Measurements from ENCODE around the gene MAT2A.
A peak's percentile ranks its signal among the peaks of the same experiment; 100 is the strongest.
"Not testable (repeated sequence)": the region's sequence is repeated elsewhere in the genome, so short reads cannot be mapped to it uniquely, and the experiment has no call there.

The MAT2A gene

DNA sequence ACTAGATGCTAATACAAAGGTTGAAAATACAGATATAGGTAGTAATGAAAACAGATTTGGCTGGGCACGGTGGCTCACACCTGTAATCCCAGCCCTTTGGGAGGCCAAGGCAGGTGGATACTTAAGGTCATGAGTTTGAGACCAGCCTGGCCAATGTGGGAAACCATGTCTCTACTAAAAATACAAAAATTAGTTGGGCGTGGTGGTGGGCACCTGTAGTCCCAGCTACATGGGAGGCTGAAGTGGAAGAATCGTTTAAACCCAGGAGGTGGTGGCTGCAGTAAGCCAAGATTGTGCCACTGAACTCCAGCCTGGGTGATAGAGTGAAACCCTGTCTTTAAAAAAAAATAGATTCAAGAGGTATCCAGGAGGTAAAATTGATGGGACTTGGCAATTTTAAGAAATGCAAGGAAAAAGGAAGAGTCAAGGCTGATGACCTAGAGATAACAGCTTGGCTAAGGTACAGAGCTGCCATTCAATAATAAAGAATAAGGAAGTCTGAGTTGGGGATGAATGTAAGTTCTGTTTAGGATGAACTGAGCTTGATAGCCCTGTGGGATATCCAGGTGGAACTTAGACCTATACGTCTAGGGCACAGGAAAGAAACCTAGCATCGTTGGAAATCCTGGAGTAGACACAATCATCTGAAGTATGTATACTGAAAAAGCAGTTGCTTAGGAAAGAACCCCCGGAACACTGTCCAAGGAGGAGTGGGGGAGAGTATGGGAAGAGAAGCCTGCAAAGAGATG is 9.1 kb downstream of the MAT2A start:
- no peak for DNase-seq

DNA sequence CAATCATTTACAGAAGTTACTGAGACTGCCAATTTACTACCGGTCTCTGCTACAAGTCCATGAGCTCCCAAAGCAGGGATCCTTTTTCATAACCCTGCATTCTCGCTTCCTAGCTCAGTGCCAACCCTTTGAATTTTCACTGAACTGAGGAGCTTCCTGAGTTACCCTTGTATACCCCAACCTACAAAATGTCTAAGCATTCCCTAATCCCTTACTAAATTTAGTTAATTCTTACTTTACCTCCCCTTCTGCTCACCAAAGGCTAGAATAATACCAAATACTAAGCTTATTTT is 9.6 kb downstream of the MAT2A start:
- no peak for DNase-seq

DNA sequence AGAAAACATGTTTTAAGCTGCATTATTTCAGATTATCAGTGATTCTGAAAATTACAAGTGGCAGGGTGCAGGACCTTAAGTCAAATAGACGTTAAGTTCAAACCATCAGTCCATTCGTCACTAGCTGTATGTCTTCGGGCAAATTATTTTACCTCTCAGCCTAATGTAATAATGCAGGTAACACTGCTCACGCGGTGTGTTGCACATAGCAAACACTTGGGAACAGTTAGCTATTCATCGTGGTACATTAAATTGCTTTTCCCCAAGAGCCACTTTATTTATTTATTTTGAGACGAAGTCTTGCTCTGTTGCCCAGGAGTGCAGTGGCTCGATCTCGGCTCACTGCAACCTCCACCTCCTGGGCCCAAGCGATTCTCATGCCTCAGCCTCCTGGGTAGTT is 10.1 kb downstream of the MAT2A start:
- DNase-seq = no peak

DNA sequence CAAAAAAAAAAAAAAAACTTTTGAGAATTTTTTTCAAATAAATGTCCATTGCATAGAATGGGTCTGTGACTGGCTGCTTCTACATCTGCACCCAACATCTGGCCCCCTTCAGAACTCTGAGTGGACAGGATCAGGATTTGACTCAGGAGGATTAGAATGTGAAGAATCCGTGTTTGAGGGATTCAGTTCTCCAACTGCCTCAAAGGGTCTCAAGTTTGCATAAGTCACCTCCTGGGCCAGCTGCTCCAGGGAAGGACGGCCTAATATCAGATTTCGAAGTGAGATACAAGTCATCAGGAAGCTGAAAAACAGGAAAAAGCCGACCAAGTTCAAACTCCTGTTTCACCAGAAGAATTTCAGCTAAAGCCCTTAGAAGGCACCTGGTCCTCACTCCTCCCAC is 10.9 kb downstream of the MAT2A start:
- peak; percentile 95 for DNase-seq

DNA sequence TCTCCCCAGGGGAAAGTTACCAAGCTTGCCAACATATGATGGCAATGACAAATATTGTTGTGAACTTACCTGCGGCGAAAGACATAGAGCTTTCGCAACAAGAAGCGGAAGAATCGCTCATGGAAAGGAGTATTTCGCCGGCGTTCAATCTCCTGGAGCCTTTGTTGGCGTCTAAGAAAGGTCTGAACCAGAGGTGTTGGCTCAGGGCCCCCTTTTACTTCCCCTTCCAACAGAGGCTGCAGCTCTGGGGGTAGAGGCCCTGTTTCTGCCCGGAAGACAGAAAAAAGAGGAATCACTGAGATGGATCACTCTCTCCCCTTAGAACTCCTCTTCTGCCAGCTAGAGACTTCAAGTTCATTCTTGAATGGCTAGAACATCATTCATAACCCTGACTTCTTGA is 11.5 kb downstream of the MAT2A start:
- DNase-seq = no peak

DNA sequence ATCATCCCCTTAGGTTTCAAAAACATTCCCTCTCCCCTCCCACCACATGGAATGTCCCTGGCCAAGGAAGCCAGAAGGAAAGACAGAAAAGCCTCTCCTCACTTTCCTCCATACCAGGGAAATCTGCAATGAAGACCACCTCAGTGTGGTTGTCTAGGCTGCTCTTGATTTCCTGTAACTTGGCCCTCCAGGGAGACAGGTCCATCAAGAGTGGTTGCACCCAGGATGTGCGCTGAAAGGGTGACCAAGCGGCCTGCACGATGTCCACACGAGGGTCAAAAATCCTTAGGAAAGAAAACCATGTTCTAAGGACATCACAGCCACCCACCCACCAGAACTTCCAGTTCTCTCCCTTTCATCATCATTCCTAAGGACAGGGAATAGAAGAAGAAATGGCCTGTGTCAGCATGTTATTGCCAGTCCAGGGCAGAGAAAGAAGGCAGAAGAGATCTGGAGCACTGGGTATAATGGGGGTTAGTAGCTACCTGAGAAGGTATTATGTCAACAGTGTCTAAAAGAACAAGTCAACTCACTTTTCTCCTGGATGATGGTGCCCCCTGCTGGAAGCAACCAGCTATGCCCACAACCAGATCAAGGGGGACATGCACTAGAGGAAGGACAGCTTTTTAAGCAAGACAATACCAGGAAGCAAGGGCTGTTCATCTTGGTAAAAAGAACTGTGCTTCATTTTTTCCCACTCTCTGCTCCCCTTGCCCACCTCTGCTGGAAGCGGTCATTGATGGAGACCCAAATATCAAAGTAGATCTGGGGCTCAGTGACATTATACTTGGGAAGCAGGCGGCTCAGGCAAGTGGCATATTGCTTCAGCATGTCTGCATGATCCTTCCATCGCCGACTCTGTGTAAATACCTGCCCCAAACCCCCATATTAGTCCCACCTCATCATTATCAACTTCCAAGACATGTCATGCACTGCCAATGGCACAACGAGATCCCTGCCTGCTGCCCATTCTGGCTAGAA is 13.0 kb downstream of the MAT2A start:
- peak; percentile 63 for DNase-seq

DNA sequence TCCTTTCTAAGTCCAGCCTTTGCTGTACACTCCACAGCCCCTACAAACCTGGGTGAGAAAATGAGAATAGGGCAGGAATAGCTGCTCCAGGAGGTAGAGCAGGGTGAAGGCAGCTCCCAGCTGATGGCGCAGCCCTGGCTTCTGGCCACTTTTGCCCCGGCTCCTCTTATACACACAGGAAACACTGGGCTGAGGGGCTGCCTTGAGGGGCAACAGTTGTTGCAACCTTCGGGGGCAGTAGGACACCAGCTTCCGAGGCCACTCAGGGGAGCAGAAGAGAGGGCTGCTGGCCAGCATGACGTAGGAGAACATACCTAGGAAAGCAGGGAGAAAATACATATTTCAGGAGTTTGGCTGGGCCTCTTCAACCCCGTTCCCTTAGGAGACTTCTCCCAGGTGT is 14.2 kb downstream of the MAT2A start:
- no peak for DNase-seq

DNA sequence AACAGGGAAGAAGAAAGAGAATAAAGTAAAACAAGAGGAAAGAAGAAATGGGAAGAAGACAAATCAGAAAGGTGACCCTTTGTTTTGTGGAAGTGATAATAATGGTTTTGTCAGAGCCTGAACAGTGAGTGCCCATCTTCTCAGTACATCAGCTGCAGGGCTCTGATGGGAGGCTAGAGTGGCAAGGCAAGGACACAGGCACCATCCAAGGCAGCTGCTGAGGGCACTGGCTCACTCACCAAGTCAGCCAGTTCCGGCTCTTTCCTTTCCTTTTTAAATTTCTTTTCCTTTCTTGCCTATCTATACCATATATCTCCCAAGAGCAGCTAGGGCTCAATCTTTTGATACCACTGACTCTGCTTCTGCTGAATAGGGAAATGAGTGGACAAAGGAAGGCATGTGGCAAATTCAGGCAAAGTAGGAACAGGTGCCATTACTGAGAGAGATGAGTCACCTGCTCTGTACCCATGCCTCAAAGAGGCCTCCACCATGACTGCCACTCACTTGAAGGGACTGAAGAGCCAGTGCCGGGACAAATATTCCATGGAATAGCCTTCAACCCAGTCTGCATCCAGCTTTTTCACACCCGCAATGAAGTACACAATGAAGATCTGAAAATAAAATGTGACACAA is 16.1 kb downstream of the MAT2A start:
- DNase-seq = no peak

DNA sequence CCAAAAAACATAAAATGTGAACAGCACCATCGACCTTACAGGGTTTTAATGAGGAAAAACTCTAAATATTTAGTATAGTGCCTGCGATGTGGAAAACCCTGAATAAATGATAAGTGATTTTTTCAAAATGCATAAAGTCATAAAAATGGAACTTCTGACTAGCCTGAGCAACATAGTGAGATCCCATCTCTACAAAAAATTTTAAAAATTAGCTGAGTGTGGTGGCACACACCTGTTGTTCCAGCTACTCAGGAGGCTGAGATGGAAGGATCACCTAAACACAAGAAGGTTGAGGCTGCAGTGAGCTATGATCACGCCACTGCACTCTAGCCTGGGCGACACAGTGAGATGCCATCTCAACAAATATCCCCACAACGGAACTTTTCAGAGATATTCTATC is 18.2 kb downstream of the MAT2A start:
- no peak for DNase-seq

DNA sequence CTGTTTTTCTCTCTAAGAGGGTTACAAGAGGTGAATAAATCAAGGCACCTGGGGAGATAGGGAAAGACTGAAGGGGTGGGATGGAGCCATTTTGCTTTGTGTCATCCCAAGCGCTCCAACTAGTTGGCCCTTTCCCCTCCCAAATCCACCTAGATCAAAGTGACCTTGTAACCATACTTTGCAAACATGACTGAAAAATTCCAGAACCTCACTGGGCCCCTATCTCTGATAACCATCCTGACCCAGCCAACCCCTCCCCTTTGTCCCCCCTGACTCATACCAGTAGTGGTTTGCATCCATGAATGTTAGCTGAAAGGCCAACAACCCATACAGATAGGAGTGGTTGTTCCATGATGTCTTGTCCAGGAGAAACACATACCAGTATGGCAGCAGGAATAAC is 19.2 kb downstream of the MAT2A start:
- no peak for DNase-seq

DNA sequence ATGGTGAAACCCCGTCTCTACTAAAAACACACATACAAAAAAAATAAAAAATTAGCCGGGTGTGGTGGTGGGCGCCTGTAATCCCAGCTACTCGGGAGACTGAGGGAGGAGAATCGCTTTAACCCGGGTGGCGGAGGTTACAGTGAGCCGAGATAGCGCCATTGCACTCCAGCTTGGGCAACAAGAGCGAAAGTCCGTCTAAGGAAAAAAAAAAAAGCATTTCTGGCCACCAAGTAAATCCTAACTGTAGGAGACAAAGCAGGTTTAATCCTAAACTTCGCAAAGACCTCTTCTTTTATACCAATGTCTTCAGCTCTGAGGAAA is 21.4 kb downstream of the MAT2A start:
- DNase-seq = not testable (repeated sequence)

DNA sequence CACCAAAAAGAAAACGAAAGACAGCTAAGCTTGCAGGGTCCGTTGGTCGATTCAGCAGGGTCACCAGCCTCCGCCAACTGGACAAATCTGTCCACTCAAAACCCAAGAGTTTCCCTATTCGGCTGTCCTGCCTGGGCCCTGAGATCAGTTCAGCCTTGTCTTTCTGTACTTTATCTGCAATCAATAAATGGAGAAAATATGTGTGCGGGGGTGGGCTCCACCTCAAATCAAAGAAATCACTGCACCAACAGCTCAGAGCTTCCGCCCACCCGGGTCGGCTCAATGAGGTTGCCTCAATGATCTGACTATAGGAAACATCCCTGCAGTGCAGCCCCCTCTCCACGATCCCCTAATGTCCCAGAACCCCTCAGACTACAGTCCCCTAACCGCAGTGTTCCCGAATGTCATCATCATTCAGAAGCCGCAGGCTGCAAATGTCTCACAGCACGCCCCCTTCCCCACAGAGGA is 21.9 kb downstream of the MAT2A start:
- DNase-seq = no peak

DNA sequence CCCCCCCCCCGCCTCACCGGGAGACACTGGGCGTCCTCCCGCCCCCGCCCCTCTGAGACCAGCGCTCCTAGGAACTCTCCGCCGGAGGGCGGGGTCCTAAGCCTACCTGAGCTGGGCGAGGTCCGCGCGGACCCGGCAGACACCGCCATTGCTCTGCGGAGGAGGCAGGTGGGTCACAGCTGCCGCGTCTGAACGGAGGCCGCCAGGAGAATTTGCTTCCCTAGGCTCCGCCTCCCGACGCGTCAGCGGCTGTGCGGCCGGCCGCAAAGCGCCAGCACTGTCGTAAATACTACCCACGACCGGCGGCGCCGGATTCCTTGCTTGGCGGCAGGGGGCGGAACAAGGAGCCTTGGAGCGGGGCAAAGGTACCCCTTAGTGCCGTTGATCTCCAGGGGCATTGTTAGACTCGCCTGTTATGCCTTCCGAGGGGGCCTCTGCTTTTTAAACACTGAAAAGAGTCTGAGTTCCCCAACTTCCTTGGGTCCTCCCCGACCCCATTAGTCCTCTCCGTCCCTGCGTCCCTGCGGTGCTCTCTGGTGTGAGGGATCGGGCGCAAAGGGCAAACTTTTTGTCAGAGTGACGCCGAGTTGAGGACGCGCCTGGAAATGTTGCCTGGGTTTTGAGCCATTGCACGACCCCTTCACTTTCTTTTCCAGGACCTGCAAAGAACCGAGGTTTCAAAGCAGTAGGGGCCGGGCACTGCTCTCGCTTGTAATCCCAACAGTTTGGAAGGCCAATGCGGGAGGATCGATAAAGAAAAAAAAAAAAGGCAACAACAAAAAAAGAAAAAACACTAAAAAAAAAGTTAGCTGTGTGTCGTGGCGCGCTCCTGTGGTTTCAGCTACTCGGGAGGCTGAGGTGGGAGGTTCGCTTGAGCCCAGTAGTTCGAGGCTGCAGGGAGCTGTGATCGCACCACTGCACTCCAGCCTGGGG is 22.6 kb downstream of the MAT2A start, which contains the start of gene GGCX:
Gene GGCX (minus strand): TSS at position 214 of the 933 bp plus-strand sequence. CDS start 65 bp downstream, at position 149.
- DNase-seq = peak; percentile 92

DNA sequence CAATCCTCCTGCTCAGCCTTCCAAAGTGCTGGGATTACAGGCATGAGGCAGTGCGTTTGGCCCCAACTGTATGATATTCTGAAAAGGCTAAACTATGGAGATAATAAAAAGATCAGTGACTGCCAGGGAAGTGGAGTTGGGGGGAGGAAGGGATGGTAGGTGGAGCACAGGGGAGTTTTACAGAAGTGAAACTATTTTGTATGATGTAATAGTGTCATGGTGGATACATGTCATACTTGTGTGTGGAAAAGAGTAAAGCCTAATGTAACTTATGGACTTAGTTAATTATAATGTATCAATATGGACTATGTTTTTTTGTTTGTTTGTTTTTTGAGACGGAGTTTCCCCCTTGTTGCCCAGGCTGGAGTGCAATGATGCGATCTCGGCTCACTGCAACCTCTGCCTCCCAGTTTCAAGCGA is 25.2 kb downstream of the MAT2A start:
- DNase-seq = no peak

DNA sequence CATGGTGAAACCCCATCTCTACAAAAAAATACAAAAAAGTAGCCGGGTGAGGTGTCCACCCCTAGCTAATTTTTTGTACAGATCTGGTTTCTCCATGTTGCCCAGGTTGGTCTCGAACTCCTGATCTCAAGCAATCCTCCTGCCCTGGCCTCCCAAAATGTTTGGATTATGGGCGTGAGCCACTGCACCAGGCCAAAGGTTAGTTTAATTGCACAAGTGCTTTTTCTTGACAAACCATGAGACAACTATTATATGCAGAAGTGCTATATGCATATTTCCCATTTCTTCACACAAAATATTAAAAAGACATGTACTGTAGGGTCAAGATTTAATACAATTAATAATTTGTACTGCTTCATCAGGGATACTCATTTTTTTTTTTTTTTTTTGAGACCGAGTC is 27.3 kb downstream of the MAT2A start:
- no peak for DNase-seq

DNA sequence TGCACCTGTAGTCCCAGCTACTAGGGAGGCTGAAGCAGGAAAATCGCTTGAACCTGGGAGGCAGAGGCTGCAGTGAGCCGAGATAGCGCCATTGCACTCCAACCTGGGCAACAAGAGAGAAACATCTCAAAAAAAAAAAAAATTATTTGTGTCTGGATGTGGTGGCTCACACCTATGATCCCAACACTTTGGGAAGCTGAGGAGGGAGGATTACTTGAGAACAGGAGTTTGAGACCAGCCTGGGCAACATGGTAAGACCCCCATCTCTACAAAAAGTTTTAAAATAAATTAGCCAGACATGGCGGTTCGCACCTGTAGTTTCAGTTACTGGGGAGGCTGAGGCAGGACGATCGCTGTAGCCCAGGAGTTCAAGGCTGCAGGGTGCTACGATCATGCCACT is 36.8 kb downstream of the MAT2A start:
- no peak for DNase-seq

DNA sequence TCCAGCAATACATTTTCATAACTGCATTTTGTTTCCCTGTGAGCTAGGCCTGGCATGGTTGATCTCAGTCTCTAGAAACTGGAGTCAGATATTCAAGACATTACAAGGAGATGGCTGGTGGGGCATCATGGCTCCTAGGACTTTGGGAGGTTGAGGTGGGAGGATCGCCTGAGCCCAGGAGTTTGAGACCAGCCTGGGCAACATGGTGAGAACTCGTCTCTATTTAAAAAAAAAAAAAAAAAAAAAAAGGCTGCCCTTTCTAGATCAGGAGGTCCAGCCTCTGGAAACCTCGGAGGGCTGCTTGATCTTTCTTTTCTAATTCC is 38.1 kb downstream of the MAT2A start:
- no peak for DNase-seq

DNA sequence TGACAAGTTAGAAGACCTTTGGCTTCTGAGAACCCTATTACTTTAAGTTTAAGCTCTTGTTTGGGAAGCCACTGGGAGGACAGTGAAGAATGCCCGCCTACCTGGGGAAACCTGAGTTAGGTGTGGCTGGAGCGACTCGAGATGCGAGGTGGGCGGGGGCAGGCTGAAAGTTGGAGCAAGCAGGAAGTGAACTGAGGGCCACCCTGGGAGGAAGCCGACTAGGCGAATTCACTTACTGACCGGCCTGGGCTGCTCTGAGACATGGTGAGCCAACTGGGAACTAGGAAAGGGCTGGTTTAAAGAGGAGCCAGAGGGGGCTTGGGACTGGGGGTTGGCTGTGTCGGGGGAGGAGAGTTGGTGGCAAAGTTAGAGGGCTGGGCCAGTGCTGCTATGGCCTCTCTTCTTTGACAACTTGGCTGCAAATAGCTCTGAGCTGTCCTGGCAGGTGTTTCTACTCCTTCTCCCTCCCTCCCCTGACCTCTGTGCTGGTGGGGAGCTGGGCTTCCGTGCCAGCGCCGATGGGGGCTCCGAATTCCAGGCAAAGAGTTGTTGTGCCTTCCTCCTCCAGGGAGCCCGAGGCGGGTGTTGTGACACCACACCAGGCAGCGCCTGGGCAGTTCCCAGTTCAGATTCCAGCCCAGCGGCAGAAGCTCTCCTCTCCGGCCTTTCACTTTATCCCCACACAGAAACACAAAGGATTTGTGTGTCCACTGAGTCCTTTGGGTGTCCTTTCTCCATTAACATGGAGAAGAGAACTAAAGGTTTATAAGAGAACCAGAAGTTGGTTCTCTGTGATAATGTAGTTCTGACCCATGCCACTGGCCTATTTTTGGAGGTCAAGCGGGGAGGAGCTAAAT is 38.6 kb downstream of the MAT2A start, which contains the start of gene VAMP8:
Gene VAMP8 (plus strand): TSS at position 201 of the 857 bp plus-strand sequence. CDS start 61 bp downstream, at position 262.
- DNase-seq = no peak

DNA sequence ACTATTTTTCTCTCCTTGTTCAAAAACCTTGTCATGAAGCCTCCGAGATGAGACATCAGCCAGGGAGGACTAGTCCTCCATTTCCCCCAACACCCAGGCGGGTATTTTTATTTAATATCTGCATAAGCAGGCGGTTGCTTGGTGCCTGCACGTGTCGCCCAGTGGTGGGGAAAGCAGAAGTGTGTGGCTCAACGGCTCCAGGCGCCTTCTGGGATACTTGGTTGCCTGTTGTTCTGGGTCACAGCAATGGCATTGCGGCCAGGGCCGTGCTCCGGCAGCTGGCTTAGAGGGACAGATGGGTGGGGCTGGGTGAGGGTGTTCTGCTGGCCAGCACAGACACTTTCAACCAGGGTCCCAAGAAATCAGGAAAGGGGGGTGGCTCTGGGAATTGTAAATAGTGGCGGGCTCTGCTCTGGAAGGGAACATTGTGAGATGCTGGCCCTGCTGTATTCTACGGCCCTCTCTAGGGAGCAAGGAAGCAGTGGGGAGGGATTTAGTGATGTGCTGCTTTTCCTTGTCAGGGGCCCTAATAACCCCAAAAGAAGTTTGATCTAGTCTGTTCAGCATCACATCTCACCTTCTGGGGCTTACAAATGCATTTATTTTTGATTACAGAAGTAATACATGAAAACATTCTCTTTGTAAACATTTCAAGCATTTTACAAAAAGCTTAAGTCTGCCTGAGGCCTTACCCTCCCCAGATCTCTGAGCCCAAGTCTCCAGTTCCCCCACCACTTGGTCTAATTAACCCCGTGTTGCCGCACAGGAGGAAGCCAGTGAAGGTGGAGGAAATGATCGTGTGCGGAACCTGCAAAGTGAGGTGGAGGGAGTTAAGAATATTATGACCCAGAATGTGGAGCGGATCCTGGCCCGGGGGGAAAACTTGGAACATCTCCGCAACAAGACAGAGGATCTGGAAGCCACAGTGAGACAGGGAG is 39.5 kb downstream of the MAT2A start:
- no peak for DNase-seq
